Omental fat pad (tissue), 4 donors: ENCODE data around the gene FKBP8. TPM values are rescaled to one million over a fixed set of nuclear protein-coding genes. Genes with fewer than 3 reads are reported as not detected.

Experiments
- ATAC-seq: fragments of 150-250 bp; one replicate; pipeline ENCODE4 v1.9.1; 2016; ENCODE audit warnings: mild to moderate bottlenecking, moderate library complexity; ENCODE audit not compliant: low FRiP score
- DNase-seq: peaks from one replicate; pipeline ENCODE4 v3.0.0-alpha.2; 2019; ENCODE audit warnings: low spot score
- total RNA-seq, 4 donors: library from RNA; depleted of rRNA; stranded (reverse); fragments of >200 nt; gene quantifications; one replicate each; pipeline ENCODE4 v1.1.0, GENCODE V29; 2016
- TF ChIP-seq, protein P1 (sequence below), 3 donors: fragments of 450-650 bp; IDR thresholded peaks; one replicate each; pipeline ENCODE4 v1.5.1; 2016 to 2017; ENCODE audit warnings: antibody characterized with exemption in 3 of 3, mild to moderate bottlenecking in 3 of 3, moderate library complexity in 2 of 3

The FKBP8 gene
- total RNA-seq, 4 donors from 2014 or later = 193 to 275 (median 236) TPM

DNA sequence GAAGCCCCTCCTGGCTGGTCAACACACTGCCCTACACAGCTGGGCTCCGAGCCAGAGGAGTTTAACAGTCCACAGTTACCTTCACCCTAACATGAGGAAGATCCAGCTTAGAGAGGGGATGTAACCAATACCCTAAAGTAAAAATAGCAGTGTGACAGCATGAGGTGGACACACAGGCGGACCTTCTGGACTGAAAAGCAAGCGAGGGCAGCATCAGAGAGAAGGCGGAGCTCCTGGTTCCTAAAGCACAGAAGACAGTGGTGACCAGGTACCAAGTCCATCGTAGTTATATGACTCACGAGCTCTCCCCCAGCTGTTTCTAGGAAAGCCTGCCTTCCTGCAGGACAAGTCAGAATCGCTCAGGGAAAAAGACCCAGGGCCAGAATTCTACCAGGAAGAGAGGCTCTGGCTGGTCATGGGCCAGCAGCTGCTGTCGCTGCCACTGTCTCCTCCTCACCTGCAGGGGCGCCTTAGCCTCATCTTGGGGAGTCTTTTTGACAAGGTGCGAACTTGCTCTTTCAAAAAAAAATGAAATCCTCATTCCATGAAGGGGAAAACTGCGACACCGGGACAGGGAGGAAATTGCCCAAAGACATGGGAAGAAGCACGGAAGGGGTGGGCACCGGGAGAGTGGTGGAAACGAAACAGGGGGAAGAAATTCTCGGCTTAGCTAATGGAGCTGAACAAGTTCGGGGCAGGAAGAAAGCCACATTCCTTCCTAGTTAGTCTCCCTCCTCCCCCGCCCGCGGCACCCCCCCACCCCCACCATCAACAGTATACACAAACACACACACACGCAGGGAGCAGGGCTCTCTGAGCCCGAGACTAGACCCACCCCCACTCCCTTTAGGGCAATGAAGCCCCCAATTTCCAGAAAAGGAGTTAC lies 23.2 kb downstream of the FKBP8 start:
- DNase-seq (peak; percentile 38), ATAC-seq (peak; percentile 45)
- TF ChIP-seq, protein P1, sequence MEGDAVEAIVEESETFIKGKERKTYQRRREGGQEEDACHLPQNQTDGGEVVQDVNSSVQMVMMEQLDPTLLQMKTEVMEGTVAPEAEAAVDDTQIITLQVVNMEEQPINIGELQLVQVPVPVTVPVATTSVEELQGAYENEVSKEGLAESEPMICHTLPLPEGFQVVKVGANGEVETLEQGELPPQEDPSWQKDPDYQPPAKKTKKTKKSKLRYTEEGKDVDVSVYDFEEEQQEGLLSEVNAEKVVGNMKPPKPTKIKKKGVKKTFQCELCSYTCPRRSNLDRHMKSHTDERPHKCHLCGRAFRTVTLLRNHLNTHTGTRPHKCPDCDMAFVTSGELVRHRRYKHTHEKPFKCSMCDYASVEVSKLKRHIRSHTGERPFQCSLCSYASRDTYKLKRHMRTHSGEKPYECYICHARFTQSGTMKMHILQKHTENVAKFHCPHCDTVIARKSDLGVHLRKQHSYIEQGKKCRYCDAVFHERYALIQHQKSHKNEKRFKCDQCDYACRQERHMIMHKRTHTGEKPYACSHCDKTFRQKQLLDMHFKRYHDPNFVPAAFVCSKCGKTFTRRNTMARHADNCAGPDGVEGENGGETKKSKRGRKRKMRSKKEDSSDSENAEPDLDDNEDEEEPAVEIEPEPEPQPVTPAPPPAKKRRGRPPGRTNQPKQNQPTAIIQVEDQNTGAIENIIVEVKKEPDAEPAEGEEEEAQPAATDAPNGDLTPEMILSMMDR (IDR thresholded peaks at IDR 0.05) = no peak

DNA sequence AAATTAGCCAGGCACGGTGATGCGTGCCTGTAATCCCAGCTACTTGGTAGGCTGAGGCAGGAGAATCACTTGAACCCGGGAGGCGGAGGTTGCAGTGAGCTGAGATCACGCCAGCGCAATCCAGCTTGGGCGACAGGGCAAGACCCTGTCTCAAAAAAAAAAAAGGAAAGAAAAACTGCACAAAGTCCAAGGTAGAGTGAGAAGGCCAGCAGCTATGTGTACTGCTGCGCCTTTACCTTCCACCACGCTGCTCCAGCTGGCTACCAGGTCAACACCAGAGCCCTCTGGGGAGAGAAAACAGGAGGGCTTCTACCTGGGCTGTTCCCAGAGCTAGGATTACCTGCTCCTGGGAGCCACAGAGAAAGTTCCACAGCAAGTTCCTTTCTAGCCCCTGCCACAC lies 24.7 kb downstream of the FKBP8 start:
- TF ChIP-seq, protein P1 (IDR thresholded peaks at IDR 0.05) = no peak
- no peak for ATAC-seq

DNA sequence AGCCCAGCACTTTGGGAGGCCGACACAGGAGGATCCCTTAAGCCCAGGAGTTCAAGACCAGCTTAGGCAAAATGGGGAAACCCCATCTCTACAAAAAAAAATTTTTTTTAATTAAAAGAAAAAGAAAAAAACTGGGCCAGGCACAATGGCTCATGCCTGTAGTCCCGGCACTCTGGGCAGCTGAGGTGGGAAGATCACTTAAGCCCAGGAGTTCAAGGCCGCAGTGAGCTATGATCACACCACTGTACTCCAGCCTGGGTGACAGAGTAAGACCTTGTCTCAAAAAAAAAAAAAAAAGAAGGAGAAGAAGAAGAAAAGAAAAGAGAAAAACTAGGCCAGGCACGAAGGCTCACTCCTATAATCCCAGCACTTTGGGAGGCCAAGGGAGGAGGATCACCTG lies 25.8 kb downstream of the FKBP8 start:
- ATAC-seq (no peak), DNase-seq (no peak)
- TF ChIP-seq, protein P1 (IDR thresholded peaks at IDR 0.05) = no peak

More for the DNA sequence above, 24.7 kb downstream of the FKBP8 start:
- no peak for DNase-seq

DNA sequence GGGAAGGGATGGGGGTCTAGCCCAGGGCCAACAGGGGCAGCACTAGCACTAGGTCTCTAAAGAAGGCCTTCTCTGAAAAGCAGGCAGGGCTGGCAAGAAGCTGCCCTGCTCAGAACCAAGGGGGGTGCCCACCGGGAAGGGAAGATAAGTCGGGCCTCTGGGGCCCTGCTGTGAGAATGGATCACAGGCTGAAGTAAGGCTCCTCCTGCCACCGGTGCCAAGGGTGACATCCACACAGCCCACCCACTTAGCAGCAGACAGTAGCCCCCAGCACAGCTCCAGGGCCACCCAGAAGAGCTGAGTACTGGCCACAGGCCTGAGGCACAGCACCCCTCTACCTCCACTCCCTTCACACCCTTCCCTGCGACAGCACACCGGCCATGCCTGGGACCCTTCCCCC lies 27.4 kb downstream of the FKBP8 start:
- DNase-seq = no peak
- TF ChIP-seq, protein P1 (IDR thresholded peaks at IDR 0.05) = no peak
- ATAC-seq = no peak

DNA sequence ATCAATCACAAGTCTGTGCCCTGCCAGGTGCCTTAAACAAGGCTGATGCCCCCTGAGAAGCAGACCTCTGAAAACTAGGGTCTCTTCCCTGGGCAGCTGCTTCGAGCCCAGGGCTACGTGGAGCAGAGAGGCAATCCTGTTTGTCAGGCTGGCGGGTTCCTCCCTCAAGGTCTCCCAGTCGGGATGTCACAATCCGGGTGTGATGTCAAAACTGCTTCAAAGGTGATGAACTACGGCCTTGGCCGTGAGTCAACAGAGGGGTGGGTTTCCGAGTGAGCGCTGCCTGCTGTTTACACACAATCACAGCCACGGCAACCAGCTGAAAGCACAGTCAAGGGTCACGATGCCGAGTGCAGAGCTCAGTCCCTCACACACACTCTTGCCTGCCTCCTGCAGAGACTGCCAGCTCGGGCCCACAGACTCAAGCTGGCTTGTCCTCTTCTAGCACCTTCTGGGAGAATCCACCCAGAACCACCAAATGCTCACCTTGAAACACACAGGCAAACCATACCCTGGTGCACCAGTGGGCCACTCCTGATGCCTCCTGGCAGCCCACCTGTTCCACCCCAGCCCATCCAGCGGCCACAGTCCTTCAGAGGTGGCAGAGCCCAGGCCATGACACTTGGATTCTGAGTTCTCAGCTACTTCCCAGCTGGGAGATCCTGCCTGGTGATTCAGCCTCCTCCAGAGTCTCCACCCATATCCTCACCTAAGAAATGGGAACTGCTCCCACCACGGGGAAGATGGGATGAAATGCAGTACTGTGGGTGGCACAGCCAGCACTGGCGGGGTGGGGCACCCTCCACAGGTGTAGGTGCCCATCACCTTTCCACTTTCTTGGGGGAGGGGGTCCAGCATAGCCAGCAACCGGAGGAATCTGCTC lies 28.3 kb downstream of the FKBP8 start:
- ATAC-seq (peak; percentile 67), DNase-seq (peak; percentile 85)
- TF ChIP-seq, protein P1 (IDR thresholded peaks at IDR 0.05) = no peak

DNA sequence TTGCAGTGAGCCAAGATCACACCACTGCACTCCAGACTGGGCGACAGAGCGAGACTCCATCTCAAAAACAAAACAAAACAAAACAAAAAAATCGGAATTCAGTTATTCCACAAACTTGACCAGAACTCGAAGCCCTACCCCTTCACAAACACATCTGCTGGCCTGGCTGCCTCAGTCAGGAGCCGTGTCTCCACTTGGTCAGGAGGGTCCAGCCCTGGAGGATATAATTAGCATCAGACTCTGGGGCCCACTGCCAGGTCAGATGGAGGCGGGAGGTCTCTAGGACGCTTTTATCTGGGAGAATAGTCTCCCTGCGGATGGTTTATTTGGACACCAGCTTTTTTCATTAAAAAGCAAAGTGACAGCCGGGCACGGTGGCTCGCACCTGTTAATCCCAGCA lies 29.5 kb downstream of the FKBP8 start:
- ATAC-seq (no peak), DNase-seq (no peak)
- TF ChIP-seq, protein P1 (IDR thresholded peaks at IDR 0.05) = no peak
